ENCODE measurements around the gene UBE2J2.

Gene UBE2J2

GRCh38 chr1:1232796-1233566 lies 40.7 kb downstream of the UBE2J2 start:
- DNase-seq (ENCODE audit: low spot score in 2 of 2) (no peak), ATAC-seq (ENCODE audit: low read depth) (no peak)
- Mint-ChIP-seq H3K27ac (no peak overlapping the region), H3K4me3 (peak overlapping the region; percentile 78), H3K9me3 (no peaks in the 10 kb centered on the region), H3K4me1 (peaks cover 21% of the 10 kb centered on the region), H3K36me3 (peaks cover 5% of the 10 kb centered on the region), H3K27me3 (peaks cover 2% of the 10 kb centered on the region)

- peak within 1 kb of the TSS; percentile 81 for H3K27ac Mint-ChIP-seq
- ATAC-seq (ENCODE audit: low read depth): no peak
- no peaks in the 10 kb centered on the region for H3K27me3 Mint-ChIP-seq
- H3K9me3 Mint-ChIP-seq: no peaks in the 10 kb centered on the region
- peaks cover 21% of the 10 kb centered on the region for H3K4me1 Mint-ChIP-seq
- peaks cover 5% of the 10 kb centered on the region for H3K36me3 Mint-ChIP-seq
- H3K4me3 Mint-ChIP-seq: peak within 1 kb of the TSS; percentile 90
- no peak for DNase-seq (ENCODE audit: low spot score in 2 of 2)
Measured at GRCh38 chr1:1232208-1232795, 41.4 kb downstream of the UBE2J2 start, which contains the start of gene B3GALT6. B3GALT6 (plus strand) TSS chr1:1232237; CDS start chr1:1232279, 42 bp downstream.

GRCh38 chr1:1231400-1232207 lies 42.0 kb downstream of the UBE2J2 start, which contains the start of gene SDF4:
SDF4 (minus strand) TSS chr1:1232001; CDS start chr1:1228772, 3,229 bp downstream.
- no peaks in the 10 kb centered on the region for H3K27me3 Mint-ChIP-seq
- peak within 1 kb of the TSS; percentile 81 for H3K27ac Mint-ChIP-seq
- DNase-seq (ENCODE audit: low spot score in 2 of 2) (peak; percentile 93 to 94), ATAC-seq (ENCODE audit: low read depth) (peak; percentile 95)
- H3K4me1 Mint-ChIP-seq: peaks cover 21% of the 10 kb centered on the region
- H3K36me3 Mint-ChIP-seq: peaks cover 5% of the 10 kb centered on the region
- H3K9me3 Mint-ChIP-seq: no peaks in the 10 kb centered on the region
- peak within 1 kb of the TSS; percentile 90 for H3K4me3 Mint-ChIP-seq

- Mint-ChIP-seq H3K4me3 (peak overlapping the region; percentile 90), H3K9me3 (no peaks in the 10 kb centered on the region), H3K27ac (peak overlapping the region; percentile 81), H3K36me3 (peaks cover 7% of the 10 kb centered on the region), H3K27me3 (no peaks in the 10 kb centered on the region), H3K4me1 (peaks cover 23% of the 10 kb centered on the region)
- ATAC-seq (ENCODE audit: low read depth) (no peak), DNase-seq (ENCODE audit: low spot score in 2 of 2) (no peak)
Measured at GRCh38 chr1:1230656-1231399, 42.8 kb downstream of the UBE2J2 start.

DNA sequence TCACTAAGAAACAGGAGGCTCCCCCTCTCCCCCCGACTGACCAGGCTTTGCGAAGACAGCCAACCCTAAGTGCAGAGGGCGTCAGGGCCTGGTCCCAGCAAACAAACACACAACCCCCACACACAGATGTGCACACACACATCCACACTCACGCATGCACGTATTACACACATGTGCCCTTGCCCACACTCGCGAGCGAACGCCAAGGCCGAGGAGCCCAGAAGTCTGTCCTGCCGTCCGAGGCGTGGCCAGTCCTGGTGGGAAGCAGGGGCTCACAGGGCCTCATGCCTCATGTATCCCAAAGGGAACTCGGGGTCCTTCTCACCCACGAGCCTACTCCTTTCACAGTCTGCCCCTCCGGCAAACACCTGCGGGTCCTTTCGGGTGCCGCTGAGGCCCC lies 43.9 kb downstream of the UBE2J2 start:
- H3K36me3 Mint-ChIP-seq: peaks cover 13% of the 10 kb centered on the region
- peak overlapping the region; percentile 57 for H3K4me3 Mint-ChIP-seq
- H3K9me3 Mint-ChIP-seq: no peaks in the 10 kb centered on the region

DNA sequence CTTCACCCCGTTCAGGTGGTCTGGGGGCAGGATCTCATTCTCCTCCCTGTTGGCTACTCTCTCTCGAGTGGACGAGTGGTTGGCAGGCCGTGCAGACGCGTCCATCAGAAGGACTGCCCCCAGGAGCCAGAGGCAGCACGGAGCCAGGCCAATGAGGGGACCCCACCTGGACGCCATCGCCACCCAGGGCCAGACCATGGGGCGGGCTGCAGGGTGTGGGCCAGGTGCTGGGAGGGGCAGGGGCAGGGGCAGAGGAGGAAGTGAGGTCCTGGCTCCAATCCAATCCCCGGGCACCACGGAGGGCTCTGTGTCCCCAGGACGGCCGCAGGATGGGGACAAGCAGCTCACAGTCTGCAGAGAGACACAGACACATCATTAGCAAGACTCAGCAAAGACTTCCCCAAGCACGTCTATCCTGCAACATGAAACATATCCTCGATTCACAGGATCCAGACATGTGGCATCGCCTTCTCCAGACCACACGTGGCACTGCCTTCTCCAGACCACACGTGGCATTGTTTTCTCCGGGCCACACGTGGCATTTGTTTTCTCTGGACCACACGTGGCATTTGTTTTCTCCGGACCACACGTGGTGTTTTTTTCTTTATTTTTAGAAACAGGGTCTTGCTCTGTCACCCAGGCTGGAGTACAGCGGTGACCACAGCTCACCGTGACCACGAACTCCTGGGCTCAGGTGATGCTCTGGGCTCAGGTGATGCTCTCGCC lies 44.9 kb downstream of the UBE2J2 start:
- DNase-seq (ENCODE audit: low spot score in 2 of 2) (no peak), ATAC-seq (ENCODE audit: low read depth) (no peak)
- no peaks in the 10 kb centered on the region for H3K27me3 Mint-ChIP-seq
- H3K4me1 Mint-ChIP-seq: peaks cover 19% of the 10 kb centered on the region
- H3K9me3 Mint-ChIP-seq: no peaks in the 10 kb centered on the region
- peaks cover 17% of the 10 kb centered on the region for H3K36me3 Mint-ChIP-seq
- no peak overlapping the region for H3K4me3 Mint-ChIP-seq
- H3K27ac Mint-ChIP-seq: peak overlapping the region; percentile 41

More for the DNA sequence above, 43.9 kb downstream of the UBE2J2 start:
- Mint-ChIP-seq H3K27me3 (no peaks in the 10 kb centered on the region), H3K4me1 (peaks cover 26% of the 10 kb centered on the region), H3K27ac (no peak overlapping the region)
- ATAC-seq (ENCODE audit: low read depth) (no peak), DNase-seq (ENCODE audit: low spot score in 2 of 2) (no peak)

DNA sequence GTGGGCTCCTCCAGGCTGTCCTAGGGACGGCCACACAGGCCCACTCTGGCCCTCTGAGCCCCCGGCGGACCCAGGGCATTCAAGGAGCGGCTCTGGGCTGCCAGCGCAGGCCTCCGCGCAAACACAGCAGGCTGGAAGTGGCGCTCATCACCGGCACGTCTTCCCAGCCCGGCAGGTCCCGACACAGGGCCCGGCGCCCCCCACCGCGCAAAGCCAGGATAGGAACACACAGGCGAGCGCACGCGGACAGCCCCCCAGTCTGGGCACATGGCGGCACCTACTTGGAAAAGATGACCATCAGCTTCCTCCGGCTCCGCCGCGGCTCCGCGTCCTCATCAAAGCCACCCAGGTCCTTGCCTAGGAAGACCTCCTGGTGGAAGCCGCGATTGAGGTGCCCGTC lies 45.5 kb downstream of the UBE2J2 start:
- no peak overlapping the region for H3K4me3 Mint-ChIP-seq
- ATAC-seq (ENCODE audit: low read depth) (no peak), DNase-seq (ENCODE audit: low spot score in 2 of 2) (no peak)
- H3K4me1 Mint-ChIP-seq: peaks cover 17% of the 10 kb centered on the region
- peaks cover 21% of the 10 kb centered on the region for H3K36me3 Mint-ChIP-seq
- H3K9me3 Mint-ChIP-seq: no peaks in the 10 kb centered on the region
- no peaks in the 10 kb centered on the region for H3K27me3 Mint-ChIP-seq
- no peak overlapping the region for H3K27ac Mint-ChIP-seq

GRCh38 chr1:1227386-1227785 lies 46.3 kb downstream of the UBE2J2 start:
- Mint-ChIP-seq H3K27ac (no peak overlapping the region), H3K9me3 (no peaks in the 10 kb centered on the region), H3K27me3 (no peaks in the 10 kb centered on the region), H3K36me3 (peaks cover 27% of the 10 kb centered on the region), H3K4me1 (peaks cover 17% of the 10 kb centered on the region), H3K4me3 (no peak overlapping the region)
- DNase-seq (ENCODE audit: low spot score in 2 of 2) (no peak), ATAC-seq (ENCODE audit: low read depth) (no peak)

GRCh38 chr1:1226566-1227362 lies 46.9 kb downstream of the UBE2J2 start:
- Mint-ChIP-seq H3K27ac (no peak overlapping the region), H3K9me3 (no peaks in the 10 kb centered on the region), H3K27me3 (no peaks in the 10 kb centered on the region), H3K4me1 (peaks cover 17% of the 10 kb centered on the region), H3K4me3 (no peak overlapping the region), H3K36me3 (peaks cover 27% of the 10 kb centered on the region)
- ATAC-seq (ENCODE audit: low read depth): no peak
- no peak for DNase-seq (ENCODE audit: low spot score in 2 of 2)

DNA sequence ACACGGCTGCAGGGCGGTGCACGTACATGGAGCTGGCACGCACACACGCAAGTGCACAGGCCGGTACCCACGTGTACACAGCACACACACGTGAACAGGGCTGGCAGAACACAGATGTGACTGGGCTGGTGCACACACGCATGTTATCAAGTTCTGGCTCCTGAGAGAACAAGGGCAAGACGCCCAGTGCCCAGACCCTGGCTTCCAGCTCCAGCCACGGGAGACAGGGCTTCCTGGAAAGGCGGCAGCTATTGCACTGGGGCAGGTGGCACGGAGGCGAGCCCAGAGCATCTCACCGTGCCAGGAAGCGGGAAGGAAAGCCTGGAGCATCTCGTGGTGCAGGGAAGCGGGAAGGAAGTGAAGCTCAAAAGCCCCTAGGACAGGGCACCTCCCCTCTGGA lies 47.7 kb downstream of the UBE2J2 start:
- Mint-ChIP-seq H3K27ac (no peak overlapping the region), H3K4me3 (no peak overlapping the region), H3K4me1 (peaks cover 17% of the 10 kb centered on the region), H3K27me3 (no peaks in the 10 kb centered on the region), H3K9me3 (no peaks in the 10 kb centered on the region), H3K36me3 (peaks cover 30% of the 10 kb centered on the region)
- ATAC-seq (ENCODE audit: low read depth) (no peak), DNase-seq (ENCODE audit: low spot score in 2 of 2) (no peak)

DNA sequence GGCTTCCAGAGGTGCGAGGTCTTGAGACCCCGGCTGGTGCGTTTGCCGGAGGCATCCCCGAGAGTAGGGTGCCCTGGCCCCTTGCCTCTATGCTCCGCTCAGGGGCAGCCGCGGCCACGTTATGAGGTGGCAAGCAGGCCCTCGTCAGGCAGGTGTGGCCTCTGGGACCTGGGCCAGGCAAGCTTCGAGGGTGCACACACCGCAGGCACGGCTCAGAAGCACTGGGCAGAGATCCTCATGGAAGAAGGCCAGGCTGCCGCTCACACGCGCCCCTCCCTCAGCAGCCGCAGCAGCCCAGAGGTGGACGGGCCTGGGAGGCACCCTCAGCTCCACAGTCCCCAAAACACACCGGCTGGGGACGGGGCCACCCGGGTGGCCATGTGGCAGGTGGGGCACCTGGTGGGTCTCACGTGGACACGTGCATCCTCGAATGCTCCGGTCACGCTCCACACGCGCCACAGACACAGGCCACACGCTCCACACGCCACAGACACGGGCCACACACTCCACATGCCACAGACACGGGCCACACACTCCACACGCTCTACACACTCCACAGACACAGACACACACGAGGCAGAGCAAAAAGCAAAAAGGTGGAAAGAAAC lies 48.3 kb downstream of the UBE2J2 start:
- Mint-ChIP-seq H3K4me1 (peaks cover 13% of the 10 kb centered on the region), H3K27ac (no peak overlapping the region), H3K9me3 (no peaks in the 10 kb centered on the region), H3K27me3 (no peaks in the 10 kb centered on the region), H3K4me3 (no peak overlapping the region), H3K36me3 (peaks cover 33% of the 10 kb centered on the region)
- ATAC-seq (ENCODE audit: low read depth) (no peak), DNase-seq (ENCODE audit: low spot score in 2 of 2) (no peak)

DNA sequence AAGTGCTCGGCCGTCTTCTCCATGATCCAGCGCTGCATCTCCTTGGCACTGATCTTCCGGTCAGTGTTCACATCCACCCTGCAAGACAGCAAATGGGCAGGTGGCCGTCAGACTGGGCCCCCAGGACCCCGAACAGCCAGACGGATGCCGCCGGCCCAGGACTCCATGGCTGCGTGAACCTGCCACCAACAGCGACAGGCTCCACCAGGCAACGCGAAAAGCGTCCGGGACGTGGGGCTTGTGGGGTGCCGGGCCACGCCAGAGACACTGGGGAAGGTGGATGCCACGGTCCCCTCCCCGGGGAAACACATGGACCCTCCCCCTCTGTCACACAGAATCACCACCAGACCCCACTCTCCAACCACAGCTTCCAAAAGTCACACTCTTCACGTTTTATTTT lies 49.8 kb downstream of the UBE2J2 start:
- Mint-ChIP-seq H3K4me1 (peaks cover 6% of the 10 kb centered on the region), H3K9me3 (no peaks in the 10 kb centered on the region), H3K27me3 (no peaks in the 10 kb centered on the region), H3K36me3 (peaks cover 32% of the 10 kb centered on the region), H3K4me3 (no peak overlapping the region), H3K27ac (no peak overlapping the region)
- ATAC-seq (ENCODE audit: low read depth): no peak
- DNase-seq (ENCODE audit: low spot score in 2 of 2): no peak

All from memory B cell (primary cell).